HCT116 (cell line): ENCODE data around the gene YIF1B. TPM values are rescaled to one million over a fixed set of nuclear protein-coding genes. Genes with fewer than 3 reads are reported as not detected.

ENCODE experiments used
- ATAC-seq: fragments of 200-7000 bp; cut with Tn5 transposase; 2 replicates; pipeline ENCODE4 v1.9.1; 2020; ENCODE audit warnings: mild to moderate bottlenecking, moderate library complexity
- BruUV-seq: library from RNA; stranded (reverse); fragments of 400-500 nt; replicated peaks from 2 replicates; lab custom pipeline; 2021; lab: Mats Ljungman, UMichigan
- CTCF ChIA-PET: fragments of 300-600 bp; sonication (Branson Sonifier 250); formaldehyde crosslinking; loops from one replicate; lab custom pipeline; 2021; ENCODE audit warnings: antibody characterized with exemption; lab: Charles Lee
- POLR2A ChIA-PET: fragments of 300-600, 350-600 bp; sonication (Branson Sonifier 250); formaldehyde crosslinking; loops from one replicate; lab custom pipeline; 2021; ENCODE audit warnings: antibody characterized with exemption; lab: Charles Lee
- RAD21 ChIA-PET, 2 experiments: fragments of 300-600 bp; sonication (Branson Sonifier 250); formaldehyde crosslinking; loops; one replicate each; lab custom pipeline; 2023; ENCODE audit warnings: low total read pairs in 2 of 2; ENCODE audit not compliant: uncharacterized antibody in 2 of 2, unreplicated experiment in 2 of 2, low non-redundant PET in 1 of 2; lab: Charles Lee
- DNase-seq: peaks from one replicate; pipeline ENCODE4 v3.0.0-alpha.2; 2010; ENCODE audit warnings: low read depth, low spot score
- H2AFZ ChIP-seq: fragments of 200-600 bp; shearing (Covaris generic), sonication (generic); 2 replicates; pipeline ENCODE4 v1.6.1; 2017; ENCODE audit warnings: low read depth, mixed run types, mixed read lengths, antibody characterized with exemption, low read length; ENCODE audit not compliant: poor library complexity, severe bottlenecking
- H3K27ac ChIP-seq: 2 replicates; pipeline ENCODE4 v1.5.1; 2012; ENCODE audit warnings: low read depth, low read length
- H3K27me3 ChIP-seq: fragments of 200-600 bp; sonication (generic); 2 replicates; pipeline ENCODE4 v1.6.1; 2016; ENCODE audit warnings: mixed run types, low read length, mixed read lengths; ENCODE audit not compliant: insufficient read depth
- H3K36me3 ChIP-seq, 2 experiments: fragments of 200-500 bp in 1 of 2; fragments of 200-600 bp in 1 of 2; sonication (Bioruptor generic) in 1 of 2; sonication (generic) in 1 of 2; 2 replicates each; pipeline versions ENCODE4 v1.5.1 to v1.6.1; 2014 to 2016; ENCODE audit warnings: low read length in 2 of 2, inconsistent platforms in 1 of 2, mixed read lengths in 1 of 2, mixed run types in 1 of 2; ENCODE audit not compliant: insufficient read depth in 2 of 2, control insufficient read depth in 1 of 2
- H3K4me1 ChIP-seq, 2 experiments: fragments of 200-600 bp in 1 of 2; sonication (generic) in 1 of 2; 2 replicates each; pipeline versions ENCODE4 v1.5.1 to v1.6.1; 2012 to 2017; ENCODE audit warnings: low read length in 2 of 2, inconsistent platforms in 1 of 2, mild to moderate bottlenecking in 1 of 2, mixed read lengths in 1 of 2, mixed run types in 1 of 2, moderate library complexity in 1 of 2; ENCODE audit not compliant: insufficient read depth in 2 of 2, control insufficient read depth in 1 of 2
- H3K4me2 ChIP-seq: fragments of 200-600 bp; sonication (generic); 2 replicates; pipeline ENCODE4 v1.6.1; 2017; ENCODE audit warnings: mixed run types, low read length, mixed read lengths
- H3K4me3 ChIP-seq, 2 experiments: fragments of 200-600 bp in 1 of 2; sonication (generic) in 1 of 2; replicated peaks in 1 of 2; 2 replicates each; pipeline ENCODE4 v1.5.1; 2011 to 2016; ENCODE audit warnings: low read length in 2 of 2, control low read depth in 1 of 2, low read depth in 1 of 2, mild to moderate bottlenecking in 1 of 2, mixed read lengths in 1 of 2, mixed run types in 1 of 2
- H3K79me2 ChIP-seq: fragments of 200-600 bp; sonication (generic); 2 replicates; pipeline ENCODE4 v1.6.1; 2017; ENCODE audit warnings: mild to moderate bottlenecking, mixed run types, low read length, moderate library complexity, mixed read lengths; ENCODE audit not compliant: insufficient read depth
- H3K9ac ChIP-seq: fragments of 200-600 bp; sonication (generic); 2 replicates; pipeline ENCODE4 v1.6.1; 2016; ENCODE audit warnings: low read length, mixed read lengths
- H3K9me2 ChIP-seq: fragments of 200-600 bp; sonication (generic), shearing (Covaris generic); 2 replicates; pipeline ENCODE4 v1.6.1; 2017; ENCODE audit warnings: mixed run types, mild to moderate bottlenecking, moderate library complexity; ENCODE audit not compliant: insufficient read depth
- H3K9me3 ChIP-seq, 2 experiments: fragments of 200-500 bp in 1 of 2; fragments of 200-600 bp in 1 of 2; sonication (Bioruptor generic) in 1 of 2; sonication (generic) in 1 of 2; 2 replicates each; pipeline ENCODE4 v1.6.1; 2014 to 2017; ENCODE audit warnings: low read length in 2 of 2, mixed read lengths in 2 of 2, inconsistent platforms in 1 of 2, low read depth in 1 of 2, mild to moderate bottlenecking in 1 of 2, mixed run types in 1 of 2, moderate library complexity in 1 of 2; ENCODE audit not compliant: control insufficient read depth in 1 of 2, insufficient read depth in 1 of 2
- H4K20me1 ChIP-seq: fragments of 200-600 bp; sonication (generic), shearing (Covaris generic); 2 replicates; pipeline ENCODE4 v1.6.1; 2017; ENCODE audit warnings: mixed run types, mild to moderate bottlenecking, moderate library complexity; ENCODE audit not compliant: insufficient read depth
- ATF3 ChIP-seq: IDR thresholded peaks from 2 replicates; pipeline ENCODE4 v1.6.1; 2012
- CBX3 ChIP-seq: IDR thresholded peaks from 2 replicates; pipeline ENCODE4 v1.6.1; 2012; ENCODE audit warnings: low read depth
- CEBPB ChIP-seq: IDR thresholded peaks from 2 replicates; pipeline ENCODE4 v1.6.1; 2012; ENCODE audit warnings: low read depth
- CTCF ChIP-seq, 3 experiments: fragments of 200-600 bp in 1 of 3; sonication (generic) in 1 of 3; IDR thresholded peaks in 2 of 3; conservative IDR thresholded peaks in 1 of 3; 2 replicates each; pipeline ENCODE4 v1.5.1; 2012 to 2017; ENCODE audit warnings: low read depth in 2 of 3, low read length in 2 of 3, antibody characterized with exemption in 1 of 3, borderline replicate concordance in 1 of 3, control low read depth in 1 of 3, mild to moderate bottlenecking in 1 of 3, mixed read lengths in 1 of 3, mixed run types in 1 of 3, moderate library complexity in 1 of 3; ENCODE audit not compliant: insufficient read depth in 1 of 3
- EGR1 ChIP-seq: IDR thresholded peaks from 2 replicates; pipeline ENCODE4 v1.6.1; 2012; ENCODE audit warnings: low read depth
- ELF1 ChIP-seq: IDR thresholded peaks from 2 replicates; pipeline ENCODE4 v1.6.1; 2012; ENCODE audit warnings: low read depth, borderline replicate concordance
- EZH2 ChIP-seq: fragments of 200-600 bp; sonication (generic); IDR thresholded peaks from 2 replicates; pipeline ENCODE4 v1.6.1; 2017; ENCODE audit warnings: antibody characterized with exemption, mixed run types
- EZH2phosphoT487 ChIP-seq: fragments of 200-600 bp; IDR thresholded peaks from 2 replicates; pipeline ENCODE4 v1.6.1; 2018; ENCODE audit warnings: antibody characterized with exemption, borderline replicate concordance
- FOSL1 ChIP-seq: IDR thresholded peaks from 2 replicates; pipeline ENCODE4 v1.6.1; 2012; ENCODE audit warnings: low read depth
- JUND ChIP-seq: IDR thresholded peaks from 2 replicates; pipeline ENCODE4 v1.6.1; 2012
- MAX ChIP-seq: IDR thresholded peaks from 2 replicates; pipeline ENCODE4 v1.6.1; 2012
- POLR2AphosphoS5 ChIP-seq: IDR thresholded peaks from 2 replicates; pipeline ENCODE4 v1.6.1; 2011; ENCODE audit warnings: mild to moderate bottlenecking, low read depth, low read length, moderate library complexity
- RAD21 ChIP-seq: IDR thresholded peaks from 2 replicates; pipeline ENCODE4 v1.6.1; 2012; ENCODE audit warnings: low read depth, mild to moderate bottlenecking
- SP1 ChIP-seq: IDR thresholded peaks from 2 replicates; pipeline ENCODE4 v1.6.1; 2012; ENCODE audit warnings: low read depth
- YY1 ChIP-seq: IDR thresholded peaks from 2 replicates; pipeline ENCODE4 v1.6.1; 2011; ENCODE audit warnings: low read length, low read depth, moderate library complexity, mild to moderate bottlenecking; ENCODE audit not compliant: insufficient replicate concordance; ENCODE audit errors: extremely low read depth
- ZFX ChIP-seq: fragments of 450-650 bp; IDR thresholded peaks from 2 replicates; pipeline ENCODE4 v1.6.1; 2017
- ZNF274 ChIP-seq: fragments of 200-500 bp; sonication (Bioruptor generic); IDR thresholded peaks from 2 replicates; pipeline ENCODE4 v1.6.1; 2014; ENCODE audit warnings: mild to moderate bottlenecking, low read depth, low read length, inconsistent platforms
- intact Hi-C: fragments of 100-400 bp; cut with micrococcal nuclease; formaldehyde crosslinking; loops from 2 replicates; pipeline ENCODE4 v1.10.0; 2022
- total RNA-seq: library from RNA; stranded (reverse); gene quantifications from one replicate; pipeline ENCODE4 v1.2.1, GENCODE V29; 2021; ENCODE audit not compliant: unreplicated experiment

Gene YIF1B
- total RNA-seq, 1 experiment from 2014 or later, result 67.5 TPM

- H3K4me3 ChIP-seq, result no peak overlapping the region
- peaks cover 17 to 26% of the 10 kb centered on the region in 2 experiments for H3K4me1 ChIP-seq
- H4K20me1 ChIP-seq, result no peaks in the 10 kb centered on the region
- H2AFZ ChIP-seq, result no peak overlapping the region
- ChIA-PET RAD21 (no interaction called here), POLR2A (no interaction called here), CTCF (no interaction called here)
- H3K27ac ChIP-seq, result no peak overlapping the region; the same call in 1 of the 2 replicates
- no peaks in the 10 kb centered on the region for H3K9me2 ChIP-seq
- DNase-seq, result no peak
- H3K9me3 ChIP-seq, result no peaks in the 10 kb centered on the region
- intact Hi-C loops, result no loop called here
- no peak for ATAC-seq
- H3K79me2 ChIP-seq, result peaks cover 22% of the 10 kb centered on the region
- H3K9ac ChIP-seq, result 0 out of 2 replicates have a peak overlapping the region, but pooled peaks have one; percentile 8
- no TSS peak for BruUV-seq
- H3K27me3 ChIP-seq, result no peaks in the 10 kb centered on the region
- peaks cover 10% of the 10 kb centered on the region in 2 experiments; a peak in 3 of 4 replicates for H3K36me3 ChIP-seq
- no peak for TF ChIP-seq ATF3
- no peak for TF ChIP-seq JUND
- TF ChIP-seq EZH2phosphoT487, result no peak
- no peak overlapping the region for H3K4me2 ChIP-seq
These were observed 8.2 kb downstream of the YIF1B start for GRCh38 chr19:38307597-38307996.

- RAD21 ChIA-PET, result no interaction called here
- H3K36me3 ChIP-seq, result peaks cover 10% of the 10 kb centered on the region in 2 experiments; a peak in 3 of 4 replicates
- no peak overlapping the region for H3K4me3 ChIP-seq
- TF ChIP-seq ZFX, result no peak
- TF ChIP-seq MAX, result no peak
- no peak for TF ChIP-seq EZH2
- no peak for TF ChIP-seq POLR2AphosphoS5
- TF ChIP-seq EGR1, result no peak
- no peak for TF ChIP-seq CEBPB
- TF ChIP-seq FOSL1, result no peak
- TF ChIP-seq CTCF (IDR thresholded peaks at IDR 0.05 in 2 of 3, conservative IDR thresholded peaks at IDR 0.05 in 1 of 3; ENCODE audit: borderline replicate concordance in 1 of 3, insufficient read depth in 1 of 3, low read depth in 2 of 3, low read length in 2 of 3), result no peak
- no peak for TF ChIP-seq RAD21
- TF ChIP-seq YY1, result no peak
- TF ChIP-seq CBX3, result no peak
- no peak for TF ChIP-seq ATF3
- no peak for TF ChIP-seq ELF1
- no peak for TF ChIP-seq SP1
- no peak for TF ChIP-seq ZNF274
- no peak for TF ChIP-seq JUND
These were observed 8.7 kb downstream of the YIF1B start for GRCh38 chr19:38307076-38307475.

More at GRCh38 chr19:38307076-38307475, 8.7 kb downstream of the YIF1B start:
- ChIA-PET POLR2A (no interaction called here), CTCF (no interaction called here)
- peaks cover 21 to 31% of the 10 kb centered on the region in 2 experiments for H3K4me1 ChIP-seq
- BruUV-seq, result no TSS peak
- intact Hi-C loops, result no loop called here
- H3K27me3 ChIP-seq, result no peaks in the 10 kb centered on the region
- no peak overlapping the region for H3K9ac ChIP-seq
- no peaks in the 10 kb centered on the region for H3K9me3 ChIP-seq
- H3K9me2 ChIP-seq, result no peaks in the 10 kb centered on the region
- no peak overlapping the region; the same call in 1 of the 2 replicates for H3K27ac ChIP-seq
- ATAC-seq (no peak), DNase-seq (no peak)
- H3K79me2 ChIP-seq, result peaks cover 22% of the 10 kb centered on the region
- no peak overlapping the region for H2AFZ ChIP-seq
- H4K20me1 ChIP-seq, result no peaks in the 10 kb centered on the region
- H3K4me2 ChIP-seq, result no peak overlapping the region
